K562 (cell line): ENCODE results near the gene ACVR2B.

Experiments used
- ARHGAP35 ChIP-seq: fragments of 450-650 bp; IDR thresholded peaks from 2 replicates; pipeline ENCODE4 v1.6.1; 2018; ENCODE audit not compliant: partially characterized antibody
- ATF2 ChIP-seq: sonication (generic); formaldehyde crosslinking; IDR thresholded peaks from 2 replicates; pipeline ENCODE4 v1.8.1; 2022; ENCODE audit warnings: missing genetic modification reagents
- CBFB ChIP-seq: sonication (generic); formaldehyde crosslinking; IDR thresholded peaks from 2 replicates; pipeline ENCODE4 v1.4.0; 2020; ENCODE audit warnings: mild to moderate bottlenecking, missing genetic modification reagents
- CTCF ChIP-seq, 3 experiments: IDR thresholded peaks in 2 of 3; conservative IDR thresholded peaks in 1 of 3; 2 replicates each; pipeline ENCODE4 v1.5.1; 2011 to 2012; ENCODE audit warnings: low read length in 3 of 3, mild to moderate bottlenecking in 3 of 3, control low read depth in 2 of 3, improper control_type of control experiment in 1 of 3, inconsistent platforms in 1 of 3, low read depth in 1 of 3, mixed read lengths in 1 of 3, moderate library complexity in 1 of 3; ENCODE audit not compliant: insufficient read depth in 2 of 3
- EZH2 ChIP-seq: IDR thresholded peaks from 2 replicates; pipeline ENCODE4 v1.6.1; 2012; ENCODE audit warnings: low read depth, mild to moderate bottlenecking, inconsistent platforms, low read length, borderline replicate concordance
- PREB ChIP-seq: sonication (generic); formaldehyde crosslinking; IDR thresholded peaks from 2 replicates; pipeline ENCODE4 v1.8.1; 2023; ENCODE audit warnings: mild to moderate bottlenecking, missing genetic modification reagents
- RAD51 ChIP-seq: fragments of 450-650 bp; IDR thresholded peaks from 2 replicates; pipeline ENCODE4 v1.7.1; 2016; ENCODE audit warnings: low read depth, mild to moderate bottlenecking, borderline replicate concordance
- XRCC4 ChIP-seq: IDR thresholded peaks from one replicate; pipeline ENCODE4 v1.6.1; 2011; ENCODE audit not compliant: insufficient read depth, insufficient read length; ENCODE audit errors: extremely low read depth

- TF ChIP-seq RAD51, result no peak
- no peak for TF ChIP-seq ATF2
- no peak for TF ChIP-seq ARHGAP35
- no peak for TF ChIP-seq XRCC4
- no peak for TF ChIP-seq CBFB
- no peak for TF ChIP-seq CTCF (IDR thresholded peaks at IDR 0.05 in 2 of 3, conservative IDR thresholded peaks at IDR 0.05 in 1 of 3; ENCODE audit: insufficient read depth in 2 of 3, low read depth in 1 of 3, low read length in 3 of 3)
- no peak for TF ChIP-seq PREB (CRISPR knock-in tag)
- no peak for TF ChIP-seq EZH2
Measured at GRCh38 chr3:38532529-38532928, 78.8 kb downstream of the ACVR2B start.
